ENCODE measurements around the gene MLC1. TPM values are rescaled to one million over a fixed set of nuclear protein-coding genes. Genes with fewer than 3 reads are reported as not detected.

The MLC1 gene
- total RNA-seq, 2 experiments from 2014 or later: 1.9 to 2.9 TPM

- no peaks in the 10 kb centered on the region for H3K9me3 Mint-ChIP-seq (ENCODE audit: low read depth)
- H3K36me3 Mint-ChIP-seq: no peaks in the 10 kb centered on the region
- H3K27ac Mint-ChIP-seq: no peak overlapping the region
Observed at GRCh38 chr22:50025993-50026392, 59.2 kb downstream of the MLC1 start.

GRCh38 chr22:50022171-50022819 lies 62.9 kb downstream of the MLC1 start:
- DNase-seq (no peak), ATAC-seq (no peak)
- H3K27me3 Mint-ChIP-seq: peaks cover 15% of the 10 kb centered on the region
- CTCF ChIA-PET: no interaction called here
- H3K4me3 Mint-ChIP-seq: no peak overlapping the region
- H3K27ac Mint-ChIP-seq: no peak overlapping the region
- H3K4me1 Mint-ChIP-seq: peaks cover 20% of the 10 kb centered on the region
- H3K9me3 Mint-ChIP-seq (ENCODE audit: low read depth): peaks cover 2% of the 10 kb centered on the region
- peaks cover 2% of the 10 kb centered on the region for H3K36me3 Mint-ChIP-seq

More at GRCh38 chr22:50025993-50026392, 59.2 kb downstream of the MLC1 start:
- ATAC-seq (no peak), DNase-seq (no peak)
- CTCF ChIA-PET: interaction anchor here (2.3 kb wide), 1 partner anchor 96 kb away, joined by 15 read pairs; no protein-coding TSS in a partner anchor
- Mint-ChIP-seq H3K4me3 (no peak overlapping the region), H3K4me1 (peaks cover 5% of the 10 kb centered on the region), H3K27me3 (peaks cover 14% of the 10 kb centered on the region)

- Mint-ChIP-seq H3K4me3 (no peak overlapping the region), H3K4me1 (peaks cover 35% of the 10 kb centered on the region), H3K36me3 (peaks cover 2% of the 10 kb centered on the region), H3K27me3 (peaks cover 15% of the 10 kb centered on the region), H3K9me3 (ENCODE audit: low read depth) (peaks cover 2% of the 10 kb centered on the region), H3K27ac (no peak overlapping the region)
- CTCF ChIA-PET: no interaction called here
- no peak for ATAC-seq
- DNase-seq: no peak
Observed at GRCh38 chr22:50020606-50021005, 64.6 kb downstream of the MLC1 start.

GRCh38 chr22:50019316-50019715 lies 65.9 kb downstream of the MLC1 start:
- no peak overlapping the region for H3K27ac Mint-ChIP-seq
- H3K9me3 Mint-ChIP-seq (ENCODE audit: low read depth): peaks cover 2% of the 10 kb centered on the region
- peaks cover 2% of the 10 kb centered on the region for H3K36me3 Mint-ChIP-seq
- DNase-seq (no peak), ATAC-seq (peak; percentile 9)
- CTCF ChIA-PET: no interaction called here
- H3K4me1 Mint-ChIP-seq: peaks cover 33% of the 10 kb centered on the region
- H3K4me3 Mint-ChIP-seq: no peak overlapping the region
- H3K27me3 Mint-ChIP-seq: peaks cover 8% of the 10 kb centered on the region

DNA sequence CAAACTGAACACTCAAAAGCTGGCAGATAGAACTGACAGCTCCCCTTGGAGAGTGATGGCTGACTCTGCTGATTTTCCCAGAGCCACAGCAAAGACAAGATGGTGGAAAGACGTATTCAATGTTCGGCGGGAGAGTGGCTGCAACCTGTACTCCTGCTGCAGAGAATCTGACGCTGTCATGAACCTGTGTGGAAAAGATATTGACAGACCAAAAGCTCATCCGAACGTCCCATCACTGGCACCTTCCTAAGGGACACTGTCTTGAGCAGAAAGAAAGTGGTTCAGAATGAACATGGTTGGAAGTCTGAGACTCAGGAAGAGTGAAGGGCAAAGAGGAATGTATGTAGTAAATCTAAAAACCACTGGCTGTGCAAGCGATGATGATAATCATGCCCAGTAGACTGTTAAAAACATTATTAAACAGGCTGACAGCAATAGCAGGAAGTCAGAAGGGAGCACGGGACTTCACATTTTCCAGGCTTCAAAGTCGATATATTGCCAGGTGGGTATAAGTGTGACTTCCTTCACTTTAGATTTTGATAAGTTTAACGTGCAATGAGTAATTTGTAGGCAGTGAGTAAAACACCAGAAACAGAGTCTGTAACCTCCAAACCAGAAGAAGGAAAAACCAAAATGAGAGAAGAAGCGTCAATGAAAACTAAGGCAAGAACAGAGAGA lies 66.5 kb downstream of the MLC1 start:
- ATAC-seq (peak; percentile 34), DNase-seq (no peak)
- peaks cover 9% of the 10 kb centered on the region for H3K27me3 Mint-ChIP-seq
- H3K4me1 Mint-ChIP-seq: peaks cover 35% of the 10 kb centered on the region
- peak overlapping the region; percentile 10 for H3K4me3 Mint-ChIP-seq
- H3K27ac Mint-ChIP-seq: peak overlapping the region; percentile 3
- peaks cover 2% of the 10 kb centered on the region for H3K36me3 Mint-ChIP-seq
- peaks cover 2% of the 10 kb centered on the region for H3K9me3 Mint-ChIP-seq (ENCODE audit: low read depth)
- CTCF ChIA-PET: interaction anchor here (1.0 to 2.7 kb wide), 3 partner anchors 11 to 25 kb away, joined by 3 to 14 read pairs (median 5); no protein-coding TSS in a partner anchor

DNA sequence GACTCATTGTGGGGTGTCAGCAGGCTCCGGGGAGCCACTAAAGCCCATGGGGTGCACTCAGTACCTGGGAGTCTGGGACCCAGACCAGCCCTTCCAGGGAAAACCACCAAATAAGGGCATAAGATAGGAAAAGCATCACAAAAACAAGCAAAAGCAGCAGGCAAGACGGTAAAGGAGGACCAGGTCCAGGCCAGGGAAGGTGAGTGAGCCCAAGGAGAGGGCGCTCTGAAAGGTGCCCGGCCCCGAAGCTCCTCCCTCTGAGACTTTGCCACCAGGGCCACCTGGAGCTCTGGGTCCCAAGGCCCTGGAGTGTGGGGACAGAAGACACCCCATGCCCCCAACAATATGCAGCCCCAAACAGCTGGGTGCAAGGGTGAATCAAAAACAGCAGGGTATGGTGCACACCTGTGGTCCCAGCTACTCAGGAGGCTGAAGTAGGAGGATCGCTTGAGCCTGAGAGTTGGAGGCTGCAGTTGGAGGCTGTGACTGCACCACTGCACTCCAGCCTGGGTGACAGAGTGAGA lies 67.5 kb downstream of the MLC1 start:
- Mint-ChIP-seq H3K27me3 (peaks cover 9% of the 10 kb centered on the region), H3K36me3 (peaks cover 2% of the 10 kb centered on the region), H3K4me1 (peaks cover 35% of the 10 kb centered on the region), H3K27ac (peak overlapping the region; percentile 47), H3K9me3 (ENCODE audit: low read depth) (peaks cover 2% of the 10 kb centered on the region), H3K4me3 (peak overlapping the region; percentile 44)
- CTCF ChIA-PET: interaction anchor here (1.0 to 2.7 kb wide), 5 partner anchors 12 to 172 kb away, joined by 3 to 14 read pairs (median 4); no protein-coding TSS in a partner anchor
- DNase-seq (peak; percentile 39), ATAC-seq (no peak)

- Mint-ChIP-seq H3K36me3 (peaks cover 2% of the 10 kb centered on the region), H3K4me3 (peak overlapping the region; percentile 44), H3K27me3 (peaks cover 9% of the 10 kb centered on the region), H3K9me3 (ENCODE audit: low read depth) (peaks cover 2% of the 10 kb centered on the region), H3K4me1 (peaks cover 35% of the 10 kb centered on the region), H3K27ac (peak overlapping the region; percentile 35)
- ATAC-seq: peak; percentile 57
- DNase-seq: peak; percentile 73
- CTCF ChIA-PET: interaction anchor here (1.1 to 2.7 kb wide), 4 partner anchors 13 to 173 kb away, joined by 3 to 14 read pairs (median 4); no protein-coding TSS in a partner anchor
Observed at GRCh38 chr22:50016988-50017700, 68.1 kb downstream of the MLC1 start.

GRCh38 chr22:50016308-50016987 lies 68.8 kb downstream of the MLC1 start:
- Mint-ChIP-seq H3K9me3 (ENCODE audit: low read depth) (peaks cover 2% of the 10 kb centered on the region), H3K27ac (no peak overlapping the region), H3K27me3 (peaks cover 11% of the 10 kb centered on the region), H3K4me3 (peak overlapping the region; percentile 44), H3K36me3 (peaks cover 2% of the 10 kb centered on the region), H3K4me1 (peaks cover 37% of the 10 kb centered on the region)
- DNase-seq: no peak
- CTCF ChIA-PET: interaction anchor here (0.9 to 2.7 kb wide), 3 partner anchors 14 to 85 kb away, joined by 3 to 14 read pairs (median 4); no protein-coding TSS in a partner anchor
- no peak for ATAC-seq

DNA sequence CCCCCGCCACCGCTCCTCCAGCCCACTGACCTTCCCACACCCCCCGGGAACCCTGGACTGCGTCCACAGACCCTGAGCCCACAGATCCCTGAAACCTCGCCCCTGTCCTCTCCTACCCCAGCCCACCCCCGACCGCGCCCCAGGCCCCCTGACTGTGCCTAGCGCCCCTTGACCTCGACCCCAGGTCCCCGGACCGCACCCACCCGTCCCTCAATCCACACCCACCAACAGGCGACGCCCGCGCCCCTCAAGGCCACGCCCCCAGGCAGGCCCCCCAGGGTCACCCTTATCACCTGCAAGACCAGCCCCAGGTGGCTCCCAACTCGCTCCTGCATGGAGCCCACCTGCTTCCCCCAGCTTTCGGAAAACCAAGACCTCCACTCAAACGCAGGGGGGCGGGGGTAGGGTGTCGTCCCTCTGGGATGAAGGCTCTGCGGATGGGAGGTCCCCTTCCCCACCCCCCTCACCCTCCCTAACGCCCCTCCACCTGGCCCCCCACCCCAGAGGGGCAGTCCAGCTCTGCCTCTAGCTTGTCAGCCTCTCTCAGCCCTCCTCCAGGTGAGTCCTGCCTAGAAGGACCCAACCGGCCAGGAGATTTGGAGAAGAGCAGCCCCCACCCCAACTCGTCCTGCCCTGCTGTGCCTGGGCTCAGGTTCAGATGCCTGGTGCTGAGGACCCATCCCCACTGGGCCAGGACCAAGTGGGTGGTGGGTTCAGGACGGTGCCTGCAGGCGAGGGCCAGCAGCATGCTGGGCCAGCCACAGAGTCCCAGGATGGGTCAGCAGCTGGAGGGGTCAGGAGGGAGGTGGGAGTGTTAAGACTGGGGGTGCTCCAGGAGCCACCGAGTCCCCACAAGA lies 69.5 kb downstream of the MLC1 start:
- no peak overlapping the region for H3K4me3 Mint-ChIP-seq
- ATAC-seq: no peak
- no peak overlapping the region for H3K27ac Mint-ChIP-seq
- peaks cover 15% of the 10 kb centered on the region for H3K27me3 Mint-ChIP-seq
- peaks cover 2% of the 10 kb centered on the region for H3K9me3 Mint-ChIP-seq (ENCODE audit: low read depth)
- peaks cover 37% of the 10 kb centered on the region for H3K4me1 Mint-ChIP-seq
- CTCF ChIA-PET: interaction anchor here (0.9 kb wide), 1 partner anchor 22 kb away, joined by 3 read pairs; no protein-coding TSS in a partner anchor
- peak; percentile 39 for DNase-seq
- H3K36me3 Mint-ChIP-seq: peaks cover 2% of the 10 kb centered on the region

DNA sequence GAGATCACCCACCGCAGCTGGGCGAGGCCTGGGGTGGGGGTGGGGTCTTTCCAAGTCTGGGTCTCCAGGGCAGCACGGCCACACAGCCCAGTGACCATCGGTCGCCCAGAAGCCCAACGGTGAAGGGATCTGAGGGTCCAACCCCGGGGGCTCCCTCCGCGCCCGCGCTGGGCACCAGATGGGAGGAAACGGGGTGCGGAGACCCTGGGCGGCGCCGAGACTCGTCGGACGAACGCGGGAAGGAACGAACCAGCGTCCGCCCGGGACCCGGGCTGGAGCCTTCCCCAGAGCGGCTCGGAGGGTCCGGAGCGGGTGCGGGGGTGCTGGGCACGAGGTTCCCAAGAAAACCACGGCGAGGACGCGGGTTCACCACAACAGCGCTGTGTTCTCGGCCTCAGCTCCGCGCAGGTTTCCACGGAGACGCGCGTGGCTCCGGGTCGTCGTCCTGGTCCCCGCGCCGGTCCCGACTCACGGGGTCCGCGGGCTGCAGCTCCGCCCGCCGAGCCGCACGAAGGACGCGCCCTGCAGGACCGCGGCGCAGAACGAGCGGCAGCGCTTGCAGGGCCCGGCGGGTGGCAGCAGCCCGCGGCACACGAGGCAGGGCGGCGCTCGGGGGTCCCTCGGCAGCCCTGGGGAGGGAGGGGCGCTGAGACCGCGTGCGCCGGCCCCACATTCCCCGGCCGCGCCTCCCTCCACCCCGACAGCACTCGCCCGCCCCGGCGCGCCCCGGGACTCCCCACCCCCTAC lies 70.4 kb downstream of the MLC1 start:
- no peak overlapping the region for H3K27ac Mint-ChIP-seq
- DNase-seq (no peak), ATAC-seq (no peak)
- H3K9me3 Mint-ChIP-seq (ENCODE audit: low read depth): peaks cover 2% of the 10 kb centered on the region
- peaks cover 37% of the 10 kb centered on the region for H3K4me1 Mint-ChIP-seq
- CTCF ChIA-PET: no interaction called here
- peaks cover 2% of the 10 kb centered on the region for H3K36me3 Mint-ChIP-seq
- peaks cover 16% of the 10 kb centered on the region for H3K27me3 Mint-ChIP-seq
- H3K4me3 Mint-ChIP-seq: no peak overlapping the region

DNA sequence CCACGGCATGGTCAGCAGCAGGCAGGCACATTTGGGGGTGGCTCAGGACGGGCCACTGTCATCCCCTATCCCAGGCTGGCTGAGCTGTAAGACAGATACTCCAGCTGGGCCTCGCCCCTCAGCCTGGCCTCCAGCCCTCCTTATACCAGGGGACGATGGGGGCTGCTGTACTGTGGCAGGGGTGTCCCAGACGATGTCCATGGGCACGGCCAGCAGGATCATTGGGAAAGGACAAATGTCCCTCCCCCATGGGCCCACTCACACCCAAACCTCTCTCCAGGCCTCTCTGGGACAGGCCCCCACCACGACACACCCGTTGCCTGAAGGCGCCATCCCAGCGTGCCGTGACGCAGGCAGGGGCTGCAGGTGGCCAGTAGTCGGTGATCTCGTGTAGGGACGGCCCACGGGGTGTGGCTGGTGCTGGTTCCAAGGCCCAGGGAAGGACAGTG lies 71.1 kb downstream of the MLC1 start:
- Mint-ChIP-seq H3K4me1 (peaks cover 36% of the 10 kb centered on the region), H3K27ac (no peak overlapping the region), H3K9me3 (ENCODE audit: low read depth) (peaks cover 2% of the 10 kb centered on the region), H3K27me3 (peaks cover 16% of the 10 kb centered on the region), H3K36me3 (peaks cover 1% of the 10 kb centered on the region), H3K4me3 (no peak overlapping the region)
- ATAC-seq (no peak), DNase-seq (no peak)
- CTCF ChIA-PET: interaction anchor here (1.4 kb wide), 1 partner anchor 16 kb away, joined by 4 read pairs; no protein-coding TSS in a partner anchor
